ENCODE results near the gene TAOK1.

The TAOK1 gene

DNA sequence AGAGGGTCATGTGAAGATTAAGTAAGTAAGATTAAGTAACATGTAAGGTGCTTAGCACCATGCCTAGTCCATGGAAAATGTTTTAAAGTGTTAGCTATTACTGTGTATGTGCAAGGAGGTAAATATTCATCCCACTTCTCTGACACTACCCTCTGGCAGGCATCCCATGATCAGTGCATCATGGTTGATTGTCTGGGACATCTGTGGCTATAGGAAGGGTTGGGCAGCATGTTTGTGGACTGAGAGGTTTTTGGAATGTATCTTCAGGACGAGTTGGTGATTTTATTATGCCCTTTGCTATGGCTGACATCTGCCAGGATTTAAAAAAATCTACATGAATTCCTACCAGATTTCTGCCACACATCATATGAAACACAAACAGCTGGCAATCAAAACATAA, 6.5 kb upstream of the TAOK1 start:
- no peak overlapping the region for H3K27ac ChIP-seq (replicated peaks)
- no peak for DNase-seq (ENCODE audit: low read depth in 1 of 2, low spot score in 1 of 2)
- H3K4me3 ChIP-seq (replicated peaks; ENCODE audit: insufficient read depth, low read length), result no peak overlapping the region
- TF ChIP-seq POLR2AphosphoS5 (IDR thresholded peaks at IDR 0.05; ENCODE audit: low read depth) (no peak), CTCF (IDR thresholded peaks at IDR 0.05; ENCODE audit: insufficient read depth, low read length) (no peak), REST (IDR thresholded peaks at IDR 0.05; ENCODE audit: insufficient replicate concordance, low read depth) (no peak), SPI1 (IDR thresholded peaks at IDR 0.05; ENCODE audit: borderline replicate concordance, low read depth) (no peak), GABPA (IDR thresholded peaks at IDR 0.05; ENCODE audit: low read depth) (no peak)
- no peaks in the 10 kb centered on the region for H3K27me3 ChIP-seq (ENCODE audit: insufficient read depth, poor library complexity, severe bottlenecking)

DNA sequence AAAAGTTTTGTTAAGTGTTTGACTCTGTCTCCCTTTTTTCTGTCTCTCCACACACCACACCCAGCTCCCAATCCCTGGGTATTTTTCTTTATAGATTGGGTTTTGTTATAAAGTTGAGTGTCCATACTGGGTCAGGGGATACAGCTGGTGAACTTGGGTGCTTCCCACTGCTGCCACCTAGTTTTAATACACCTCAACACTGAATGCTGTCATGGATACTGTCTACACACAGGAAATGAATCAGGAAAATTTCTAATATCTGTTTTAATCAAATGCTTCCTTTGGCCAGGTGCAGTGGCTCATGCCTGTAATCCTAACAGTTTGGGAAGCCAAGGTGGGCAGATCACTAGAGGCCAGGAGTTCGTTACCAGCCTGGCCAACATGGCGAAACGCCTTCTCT, 5.3 kb upstream of the TAOK1 start:
- DNase-seq (ENCODE audit: low read depth in 1 of 2, low spot score in 1 of 2), result no peak
- TF ChIP-seq GABPA (IDR thresholded peaks at IDR 0.05; ENCODE audit: low read depth) (no peak), SPI1 (IDR thresholded peaks at IDR 0.05; ENCODE audit: borderline replicate concordance, low read depth) (no peak), CTCF (IDR thresholded peaks at IDR 0.05; ENCODE audit: insufficient read depth, low read length) (no peak), REST (IDR thresholded peaks at IDR 0.05; ENCODE audit: insufficient replicate concordance, low read depth) (no peak), POLR2AphosphoS5 (IDR thresholded peaks at IDR 0.05; ENCODE audit: low read depth) (no peak)
- Histone ChIP-seq H3K4me3 (replicated peaks; ENCODE audit: insufficient read depth, low read length) (no peak overlapping the region), H3K27ac (replicated peaks) (no peak overlapping the region), H3K27me3 (ENCODE audit: insufficient read depth, poor library complexity, severe bottlenecking) (no peaks in the 10 kb centered on the region)

DNA sequence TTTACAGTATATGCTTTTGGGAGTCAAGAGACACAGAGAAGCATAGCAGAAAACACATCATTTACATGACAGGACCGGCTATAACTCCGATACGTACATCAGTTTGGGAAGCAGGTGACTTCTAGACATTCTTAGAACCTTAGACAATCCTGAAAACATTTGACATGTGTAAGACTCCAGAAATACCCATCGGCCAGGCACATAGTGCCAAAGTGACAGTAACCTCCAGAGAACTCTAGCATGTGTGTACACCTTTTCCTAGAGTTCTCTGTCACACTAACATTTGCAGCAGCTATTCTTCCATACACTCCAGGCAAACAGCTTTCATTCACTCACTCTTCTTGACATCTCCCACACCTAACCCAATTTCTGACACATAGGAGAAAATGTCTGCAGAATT, 3.4 kb upstream of the TAOK1 start:
- Histone ChIP-seq H3K27ac (replicated peaks) (no peak overlapping the region), H3K27me3 (ENCODE audit: insufficient read depth, poor library complexity, severe bottlenecking) (no peaks in the 10 kb centered on the region), H3K4me3 (replicated peaks; ENCODE audit: insufficient read depth, low read length) (no peak overlapping the region)
- no peak for DNase-seq (ENCODE audit: low read depth in 1 of 2, low spot score in 1 of 2)
- no peak for TF ChIP-seq CTCF (IDR thresholded peaks at IDR 0.05; ENCODE audit: insufficient read depth, low read length)
- TF ChIP-seq REST (IDR thresholded peaks at IDR 0.05; ENCODE audit: insufficient replicate concordance, low read depth), result no peak
- no peak for TF ChIP-seq GABPA (IDR thresholded peaks at IDR 0.05; ENCODE audit: low read depth)
- TF ChIP-seq SPI1 (IDR thresholded peaks at IDR 0.05; ENCODE audit: borderline replicate concordance, low read depth), result no peak
- TF ChIP-seq POLR2AphosphoS5 (IDR thresholded peaks at IDR 0.05; ENCODE audit: low read depth), result no peak

All from HL-60 (cell line).